H1 (cell line): ENCODE data around the gene STXBP5L. TPM values are rescaled to one million over a fixed set of nuclear protein-coding genes. Genes with fewer than 3 reads are reported as not detected.

ENCODE experiments used
- CTCF ChIA-PET: fragments of 300-600 bp; sonication (Branson Sonifier 250); formaldehyde crosslinking; loops from one replicate; lab custom pipeline; 2021; ENCODE audit not compliant: partially characterized antibody; lab: Charles Lee
- POLR2A ChIA-PET: fragments of 300-600 bp; sonication (Branson Sonifier 250); formaldehyde crosslinking; loops from one replicate; lab custom pipeline; 2021; ENCODE audit warnings: inconsistent platforms; ENCODE audit not compliant: partially characterized antibody; lab: Charles Lee
- DNase-seq, 2 experiments: peaks; one replicate each; pipeline versions ENCODE4 v3.0.0 to v3.0.0-alpha.2; 2010 to 2022; ENCODE audit warnings: low spot score in 2 of 2, low read depth in 1 of 2, mixed read lengths in 1 of 2
- FAIRE-seq: peaks from 2 replicates; lab custom pipeline; 2011; peaks lifted over from hg19 to GRCh38; lab: Jason Lieb, UNC
- H2AFZ ChIP-seq: 2 replicates; pipeline ENCODE4 v1.8.1; 2012; ENCODE audit warnings: low read length, inconsistent platforms
- H2AK5ac ChIP-seq: 2 replicates; pipeline ENCODE4 v1.6.1; 2013; ENCODE audit warnings: low read depth, low read length
- H2BK120ac ChIP-seq: replicated peaks from 2 replicates; pipeline ENCODE3; 2013; ENCODE audit warnings: low read depth, low read length, inconsistent platforms
- H2BK12ac ChIP-seq: 2 replicates; pipeline ENCODE4 v1.6.1; 2013; ENCODE audit warnings: low read depth, low read length
- H2BK15ac ChIP-seq: 2 replicates; pipeline ENCODE4 v1.6.1; 2013; ENCODE audit warnings: low read length
- H2BK20ac ChIP-seq: 2 replicates; pipeline ENCODE4 v1.6.1; 2013; ENCODE audit warnings: low read length
- H2BK5ac ChIP-seq: 2 replicates; pipeline ENCODE4 v1.6.1; 2013; ENCODE audit warnings: low read depth, low read length
- H3K14ac ChIP-seq: 2 replicates; pipeline ENCODE4 v1.6.1; 2013; ENCODE audit warnings: inconsistent platforms; ENCODE audit not compliant: insufficient read length
- H3K18ac ChIP-seq: 2 replicates; pipeline ENCODE4 v1.6.1; 2013; ENCODE audit warnings: low read length; ENCODE audit errors: extremely low read depth
- H3K23ac ChIP-seq: 2 replicates; pipeline ENCODE4 v1.6.1; 2013; ENCODE audit warnings: inconsistent platforms; ENCODE audit not compliant: insufficient read length
- H3K23me2 ChIP-seq: 2 replicates; pipeline ENCODE4 v1.6.1; 2013; ENCODE audit warnings: low read depth, low read length
- H3K27ac ChIP-seq: 2 replicates; pipeline ENCODE4 v1.6.1; 2011; ENCODE audit warnings: low read depth, low read length, inconsistent platforms
- H3K27me3 ChIP-seq, 4 experiments: replicated peaks in 1 of 4; 1 replicate in 1 of 4; 2 replicates in 3 of 4; pipeline versions ENCODE4 v1.6.1 to v1.8.1; 2011 to 2013; ENCODE audit warnings: low read length in 3 of 4, mild to moderate bottlenecking in 3 of 4, inconsistent platforms in 2 of 4, mixed read lengths in 2 of 4, moderate library complexity in 1 of 4; ENCODE audit not compliant: control insufficient read depth in 3 of 4, insufficient read depth in 3 of 4; ENCODE audit errors: extremely low read depth in 1 of 4
- H3K36me3 ChIP-seq, 4 experiments: 2 replicates each; pipeline versions ENCODE4 v1.6.1 to v1.8.1; 2011 to 2013; ENCODE audit warnings: mild to moderate bottlenecking in 4 of 4, low read length in 3 of 4, moderate library complexity in 2 of 4, control low read depth in 1 of 4, inconsistent platforms in 1 of 4; ENCODE audit not compliant: insufficient read depth in 4 of 4, control insufficient read depth in 2 of 4
- H3K4ac ChIP-seq: replicated peaks from 2 replicates; pipeline ENCODE3; 2013; ENCODE audit warnings: low read length, low read depth, mixed read lengths, inconsistent platforms; ENCODE audit not compliant: insufficient read length
- H3K4me1 ChIP-seq, 4 experiments: replicated peaks in 1 of 4; 1 replicate in 1 of 4; 2 replicates in 3 of 4; pipeline versions ENCODE4 v1.6.1 to v1.8.1; 2011 to 2013; ENCODE audit warnings: low read length in 3 of 4, inconsistent platforms in 2 of 4, mixed read lengths in 1 of 4; ENCODE audit not compliant: insufficient read depth in 4 of 4, control insufficient read depth in 3 of 4
- H3K4me2 ChIP-seq, 2 experiments: 2 replicates each; pipeline versions ENCODE4 v1.6.1 to v1.8.1; 2011 to 2013; ENCODE audit warnings: low read depth in 2 of 2, low read length in 2 of 2, control low read depth in 1 of 2, inconsistent platforms in 1 of 2, mild to moderate bottlenecking in 1 of 2; ENCODE audit not compliant: insufficient read depth in 1 of 2
- H3K4me3 ChIP-seq, 4 experiments: fragments of 200-600, 300-600 bp in 1 of 4; sonication (generic), shearing (Covaris generic), sonication (Bioruptor Twin) in 1 of 4; 2 replicates each; pipeline versions ENCODE4 v1.5.1 to v1.8.1; 2011 to 2016; ENCODE audit warnings: low read length in 4 of 4, low read depth in 3 of 4, control low read depth in 2 of 4, inconsistent platforms in 2 of 4, mild to moderate bottlenecking in 2 of 4, mixed read lengths in 1 of 4, moderate library complexity in 1 of 4; ENCODE audit not compliant: insufficient read depth in 2 of 4; ENCODE audit errors: extremely low read depth in 1 of 4
- H3K56ac ChIP-seq: replicated peaks from 2 replicates; pipeline ENCODE3; 2013; ENCODE audit warnings: low read depth, mild to moderate bottlenecking, mixed read lengths, low read length, inconsistent platforms; ENCODE audit not compliant: insufficient read length
- H3K79me1 ChIP-seq: 2 replicates; pipeline ENCODE4 v1.6.1; 2013; ENCODE audit warnings: low read depth, low read length, control low read depth
- H3K79me2 ChIP-seq, 2 experiments: 2 replicates each; pipeline versions ENCODE4 v1.6.1 to v1.8.1; 2012 to 2013; ENCODE audit warnings: low read length in 2 of 2, mild to moderate bottlenecking in 2 of 2, inconsistent platforms in 1 of 2; ENCODE audit not compliant: insufficient read depth in 2 of 2, control insufficient read depth in 1 of 2
- H3K9ac ChIP-seq, 4 experiments: replicated peaks in 1 of 4; 1 replicate in 1 of 4; 2 replicates in 3 of 4; pipeline versions ENCODE4 v1.6.1 to v1.8.1; 2011 to 2013; ENCODE audit warnings: low read depth in 3 of 4, low read length in 3 of 4, control low read depth in 2 of 4, mild to moderate bottlenecking in 2 of 4, moderate library complexity in 2 of 4, inconsistent platforms in 1 of 4; ENCODE audit errors: extremely low read depth in 1 of 4
- H3K9me3 ChIP-seq, 2 experiments: 2 replicates each; pipeline versions ENCODE4 v1.6.1 to v1.8.1; 2012 to 2013; ENCODE audit warnings: mild to moderate bottlenecking in 2 of 2, moderate library complexity in 2 of 2, control low read depth in 1 of 2, inconsistent platforms in 1 of 2, low read depth in 1 of 2, low read length in 1 of 2, mixed read lengths in 1 of 2; ENCODE audit not compliant: insufficient read depth in 2 of 2
- H4K20me1 ChIP-seq, 2 experiments: replicated peaks in 1 of 2; 2 replicates each; pipeline versions ENCODE3 to v1.8.1; 2011 to 2013; ENCODE audit warnings: inconsistent platforms in 2 of 2, low read length in 2 of 2, mild to moderate bottlenecking in 1 of 2; ENCODE audit not compliant: insufficient read depth in 2 of 2, control insufficient read depth in 1 of 2
- H4K5ac ChIP-seq: 2 replicates; pipeline ENCODE4 v1.6.1; 2013; ENCODE audit warnings: low read length, low read depth, mixed read lengths, inconsistent platforms; ENCODE audit not compliant: insufficient read length
- H4K8ac ChIP-seq: 2 replicates; pipeline ENCODE4 v1.8.0; 2013; ENCODE audit warnings: mild to moderate bottlenecking, moderate library complexity, low read length, inconsistent platforms; ENCODE audit not compliant: insufficient read depth; ENCODE audit errors: extremely low read depth
- H4K91ac ChIP-seq: replicated peaks from 2 replicates; pipeline ENCODE3; 2013; ENCODE audit warnings: low read length, mixed read lengths, inconsistent platforms; ENCODE audit not compliant: insufficient read length
- ATF2 ChIP-seq: IDR thresholded peaks from 2 replicates; pipeline ENCODE4 v1.6.1; 2012; ENCODE audit warnings: low read length, inconsistent platforms
- CEBPB ChIP-seq: IDR thresholded peaks from 2 replicates; pipeline ENCODE4 v1.6.1; 2012; ENCODE audit warnings: low read depth, low read length
- EGR1 ChIP-seq: IDR thresholded peaks from 2 replicates; pipeline ENCODE4 v1.6.1; 2011; ENCODE audit warnings: low read depth, low read length, borderline replicate concordance
- NANOG ChIP-seq: IDR thresholded peaks from 2 replicates; pipeline ENCODE4 v1.6.1; 2011; ENCODE audit warnings: low read length, low read depth, mild to moderate bottlenecking, inconsistent platforms; ENCODE audit not compliant: insufficient read depth, poor library complexity, severe bottlenecking
- RNF2 ChIP-seq: fragments of 200-900, 300-1000 bp; sonication (generic); IDR thresholded peaks from 2 replicates; pipeline ENCODE4 v1.7.1; 2016; ENCODE audit warnings: borderline replicate concordance, low read depth, mild to moderate bottlenecking, antibody characterized with exemption, low read length; ENCODE audit not compliant: poor library complexity, severe bottlenecking; ENCODE audit errors: missing control alignments
- RXRA ChIP-seq: IDR thresholded peaks from 2 replicates; pipeline ENCODE4 v1.6.1; 2011; ENCODE audit warnings: low read depth, mild to moderate bottlenecking, low read length, moderate library complexity; ENCODE audit not compliant: insufficient read depth
- SAP30 ChIP-seq: fragments of 300-600 bp; sonication (generic); IDR thresholded peaks from 2 replicates; pipeline ENCODE4 v1.7.1; 2012; ENCODE audit warnings: low read length, moderate library complexity, mild to moderate bottlenecking, inconsistent platforms; ENCODE audit not compliant: insufficient read depth, insufficient replicate concordance
- SRF ChIP-seq: IDR thresholded peaks from 2 replicates; pipeline ENCODE4 v1.6.1; 2011; ENCODE audit warnings: mild to moderate bottlenecking, low read depth, low read length, moderate library complexity
- TAF7 ChIP-seq: optimal IDR thresholded peaks from 2 replicates; pipeline ENCODE3; 2011; ENCODE audit warnings: low read depth, mild to moderate bottlenecking, inconsistent platforms, low read length, moderate library complexity, borderline replicate concordance
- TCF12 ChIP-seq: IDR thresholded peaks from 2 replicates; pipeline ENCODE4 v1.6.1; 2011; ENCODE audit warnings: low read depth, mild to moderate bottlenecking, low read length
- WGBS, 2 experiments: shearing (Covaris generic) in 1 of 2; methylation state at CpG; one replicate each; pipeline versions ENCODE4 v1.1.6 to v1.1.7; 2013 to 2015; ENCODE audit warnings: low lambda C conversion rate in 2 of 2, mixed read lengths in 2 of 2, inconsistent platforms in 1 of 2, low coverage in 1 of 2, missing lambda C conversion rate in 1 of 2; ENCODE audit not compliant: insufficient replicate concordance in 2 of 2, insufficient coverage in 1 of 2, insufficient read length in 1 of 2; ENCODE audit errors: extremely low coverage in 1 of 2, missing lambda C conversion rate in 1 of 2; 5-methylcytosine and 5-hydroxymethylcytosine counted together
- polyA plus RNA-seq, 7 experiments: library from polyadenylated mRNA; depleted of rRNA in 3 of 7; stranded (reverse) in 5 of 7; unstranded in 2 of 7; fragments of >200 nt in 5 of 7; fragments of 200-250 nt in 2 of 7; gene quantifications; 1 replicate in 5 of 7; 2 replicates in 1 of 7; 4 replicates in 1 of 7; pipeline versions ENCODE4 v1.2.1 to v1.2.3, GENCODE V29; 2011 to 2013; ENCODE audit warnings: missing spikeins in 2 of 7, mixed read lengths in 2 of 7
- total RNA-seq: library from RNA; stranded (reverse); fragmentation: NEBNext Ultra II Directional; extraction: Animal tissue kit (Norgen Biotek cat#: 25700); gene quantifications from 2 replicates; pipeline ENCODE4 v1.2.1, GENCODE V29; 2021

Gene STXBP5L
- total and polyA plus RNA-seq, 2 of the 8 experiments (the other 6 are each of a cell fraction or from before 2014, with no cell fraction given) = 2.0 to 6.0 TPM

GRCh38 chr3:121295452-121295851 lies 387.4 kb downstream of the STXBP5L start:
- H4K20me1 ChIP-seq = no peaks in the 10 kb centered on the region
- H3K4me3 ChIP-seq = no peak overlapping the region
- no peaks in the 10 kb centered on the region for H3K27me3 ChIP-seq
- no peaks in the 10 kb centered on the region for H3K79me1 ChIP-seq
- H3K23ac ChIP-seq = no peak overlapping the region
- no peaks in the 10 kb centered on the region for H3K36me3 ChIP-seq
- DNase-seq (no peak), FAIRE-seq (no peak)
- no peak overlapping the region for H2BK120ac ChIP-seq
- H3K14ac ChIP-seq = no peak overlapping the region
- ChIA-PET POLR2A (interaction anchor here (0.5 kb wide), 1 partner anchor 9 kb away, joined by 3 read pairs; no protein-coding TSS in a partner anchor), CTCF (no interaction called here)
- H3K27ac ChIP-seq = no peak overlapping the region
- no peak overlapping the region for H3K4me2 ChIP-seq
- H2BK5ac ChIP-seq = no peak overlapping the region
- H3K9ac ChIP-seq = no peak overlapping the region
- TF ChIP-seq NANOG = no peak
- TF ChIP-seq SRF = no peak
- TF ChIP-seq RXRA = no peak
- no peak for TF ChIP-seq CEBPB
- TF ChIP-seq TAF7 = no peak
- no peak for TF ChIP-seq EGR1
- TF ChIP-seq TCF12 = no peak
- TF ChIP-seq RNF2 = no peak
- no peak for TF ChIP-seq ATF2
- TF ChIP-seq SAP30 = no peak
- no peak overlapping the region for H3K4ac ChIP-seq
- H2BK12ac ChIP-seq = no peak overlapping the region
- no peak overlapping the region for H2AK5ac ChIP-seq
- 89% methylated on average over 3 of the region's 3 CpGs; no CpG with 5 or more reads in 1 of the 2 experiments for WGBS, 2 experiments
- H3K56ac ChIP-seq = no peak overlapping the region
- H3K9me3 ChIP-seq = no peaks in the 10 kb centered on the region
- no peak overlapping the region for H2BK20ac ChIP-seq
- no peaks in the 10 kb centered on the region; the same call in 1 of the 2 replicates for H3K23me2 ChIP-seq
- no peak overlapping the region for H2BK15ac ChIP-seq
- no peak overlapping the region for H4K8ac ChIP-seq
- no peaks in the 10 kb centered on the region for H3K79me2 ChIP-seq
- no peak overlapping the region for H2AFZ ChIP-seq
- no peak overlapping the region for H3K18ac ChIP-seq
- no peak overlapping the region for H4K91ac ChIP-seq
- no peaks in the 10 kb centered on the region for H3K4me1 ChIP-seq
- H4K5ac ChIP-seq = no peak overlapping the region
